ENCODE data around the gene PKP2.

Gene PKP2

DNA sequence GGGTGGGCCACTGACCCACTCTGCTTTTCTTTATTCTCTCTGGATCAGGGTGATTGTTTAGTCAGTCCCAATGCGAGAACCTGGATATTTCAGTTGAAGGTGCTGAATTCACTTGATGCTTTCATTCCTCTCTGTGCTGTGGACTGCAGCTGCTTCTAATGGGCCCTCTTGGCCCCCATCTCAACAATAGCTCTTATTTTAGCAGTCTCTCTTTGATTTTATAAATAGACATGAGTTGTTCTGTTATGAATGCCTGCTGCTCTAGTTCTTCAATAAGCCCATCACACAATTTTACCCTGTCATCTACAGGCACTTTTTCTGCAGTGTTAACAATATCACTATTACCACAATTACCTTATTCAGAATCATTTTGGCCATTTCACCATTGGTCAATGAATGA lies 86.7 kb downstream of the PKP2 start:
- Histone ChIP-seq H4K20me1 (ENCODE audit: control insufficient read depth, insufficient read depth, low read depth, low read length) (no peaks in the 10 kb centered on the region), H3K4me3 (ENCODE audit: low read length) (no peak overlapping the region), H3K4me2 (ENCODE audit: low read length) (no peak overlapping the region), H3K79me2 (ENCODE audit: control insufficient read depth, low read length) (no peaks in the 10 kb centered on the region), H3K9me2 (replicated peaks; ENCODE audit: control insufficient read depth, low read length) (no peaks in the 10 kb centered on the region), H3K27ac (ENCODE audit: low read depth, low read length) (no peak overlapping the region), H3K9me3 (ENCODE audit: control insufficient read depth, insufficient read depth, low read length) (no peaks in the 10 kb centered on the region), H3K4me1 (ENCODE audit: control insufficient read depth, low read length) (no peaks in the 10 kb centered on the region), H3F3A (ENCODE audit: control insufficient read depth, insufficient read depth) (no peaks in the 10 kb centered on the region), H3K36me3 (ENCODE audit: control insufficient read depth, low read length) (no peaks in the 10 kb centered on the region), H3K27me3 (ENCODE audit: control insufficient read depth, low read length) (peaks cover 7% of the 10 kb centered on the region; the same call in 1 of the 2 replicates)
- no peak for TF ChIP-seq EZH2phosphoT487 (IDR thresholded peaks at IDR 0.05; ENCODE audit: borderline replicate concordance, low read length)
- TF ChIP-seq, protein P1, sequence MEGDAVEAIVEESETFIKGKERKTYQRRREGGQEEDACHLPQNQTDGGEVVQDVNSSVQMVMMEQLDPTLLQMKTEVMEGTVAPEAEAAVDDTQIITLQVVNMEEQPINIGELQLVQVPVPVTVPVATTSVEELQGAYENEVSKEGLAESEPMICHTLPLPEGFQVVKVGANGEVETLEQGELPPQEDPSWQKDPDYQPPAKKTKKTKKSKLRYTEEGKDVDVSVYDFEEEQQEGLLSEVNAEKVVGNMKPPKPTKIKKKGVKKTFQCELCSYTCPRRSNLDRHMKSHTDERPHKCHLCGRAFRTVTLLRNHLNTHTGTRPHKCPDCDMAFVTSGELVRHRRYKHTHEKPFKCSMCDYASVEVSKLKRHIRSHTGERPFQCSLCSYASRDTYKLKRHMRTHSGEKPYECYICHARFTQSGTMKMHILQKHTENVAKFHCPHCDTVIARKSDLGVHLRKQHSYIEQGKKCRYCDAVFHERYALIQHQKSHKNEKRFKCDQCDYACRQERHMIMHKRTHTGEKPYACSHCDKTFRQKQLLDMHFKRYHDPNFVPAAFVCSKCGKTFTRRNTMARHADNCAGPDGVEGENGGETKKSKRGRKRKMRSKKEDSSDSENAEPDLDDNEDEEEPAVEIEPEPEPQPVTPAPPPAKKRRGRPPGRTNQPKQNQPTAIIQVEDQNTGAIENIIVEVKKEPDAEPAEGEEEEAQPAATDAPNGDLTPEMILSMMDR (IDR thresholded peaks at IDR 0.05; ENCODE audit: low read depth, low read length, poor library complexity, severe bottlenecking), result no peak

DNA sequence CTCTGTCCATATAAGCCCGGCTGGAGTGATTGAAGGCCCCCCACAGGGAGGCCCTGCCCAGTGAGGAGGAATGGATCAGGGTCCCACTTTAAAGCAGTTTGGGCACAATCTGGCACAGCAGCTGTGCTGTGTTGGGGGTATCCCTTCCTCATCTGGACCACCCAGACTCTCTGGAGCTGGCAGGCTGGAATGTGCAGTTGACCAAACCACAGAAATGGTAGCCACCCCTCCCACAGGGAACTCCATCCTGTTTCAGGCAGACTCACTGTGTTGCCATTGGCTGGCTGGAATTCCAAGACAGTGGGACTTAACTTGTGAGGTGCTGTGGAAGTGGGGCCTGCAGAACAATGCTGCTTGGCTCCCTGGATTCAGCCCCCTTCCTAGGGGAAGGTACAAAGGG lies 87.4 kb downstream of the PKP2 start:
- no peaks in the 10 kb centered on the region for H4K20me1 ChIP-seq (ENCODE audit: control insufficient read depth, insufficient read depth, low read depth, low read length)
- H3F3A ChIP-seq (ENCODE audit: control insufficient read depth, insufficient read depth), result no peaks in the 10 kb centered on the region
- peaks cover 7% of the 10 kb centered on the region; the same call in 1 of the 2 replicates for H3K27me3 ChIP-seq (ENCODE audit: control insufficient read depth, low read length)
- H3K9me2 ChIP-seq (replicated peaks; ENCODE audit: control insufficient read depth, low read length), result no peaks in the 10 kb centered on the region
- no peaks in the 10 kb centered on the region for H3K79me2 ChIP-seq (ENCODE audit: control insufficient read depth, low read length)
- H3K27ac ChIP-seq (ENCODE audit: low read depth, low read length), result no peak overlapping the region
- H3K4me2 ChIP-seq (ENCODE audit: low read length), result no peak overlapping the region
- no peaks in the 10 kb centered on the region for H3K36me3 ChIP-seq (ENCODE audit: control insufficient read depth, low read length)
- TF ChIP-seq EZH2phosphoT487 (IDR thresholded peaks at IDR 0.05; ENCODE audit: borderline replicate concordance, low read length), result no peak
- TF ChIP-seq, protein P1 (IDR thresholded peaks at IDR 0.05; ENCODE audit: low read depth, low read length, poor library complexity, severe bottlenecking), result no peak
- no peaks in the 10 kb centered on the region for H3K4me1 ChIP-seq (ENCODE audit: control insufficient read depth, low read length)
- no peak overlapping the region for H3K4me3 ChIP-seq (ENCODE audit: low read length)
- H3K9me3 ChIP-seq (ENCODE audit: control insufficient read depth, insufficient read depth, low read length), result no peaks in the 10 kb centered on the region

DNA sequence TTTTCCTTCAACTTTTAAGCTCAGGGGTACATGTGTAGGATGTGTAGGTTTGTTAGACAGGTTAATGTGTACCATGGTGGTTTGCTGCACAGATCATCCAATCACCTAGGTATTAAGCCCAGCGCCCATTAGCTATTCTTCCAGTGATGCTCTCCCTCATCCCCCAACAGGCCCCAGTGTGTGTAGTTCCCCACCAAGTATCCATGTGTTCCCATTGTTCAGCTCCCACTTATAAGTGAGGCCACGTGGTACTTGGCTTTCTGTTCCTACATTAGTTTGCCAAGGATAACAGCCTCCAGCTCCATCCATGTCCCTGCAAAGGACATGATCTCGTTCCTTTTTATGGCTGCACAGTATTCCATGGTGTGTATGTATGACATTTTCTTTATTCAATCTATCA lies 92.3 kb downstream of the PKP2 start:
- Histone ChIP-seq H3F3A (ENCODE audit: control insufficient read depth, insufficient read depth) (no peaks in the 10 kb centered on the region), H3K27ac (ENCODE audit: low read depth, low read length) (no peak overlapping the region), H4K20me1 (ENCODE audit: control insufficient read depth, insufficient read depth, low read depth, low read length) (no peaks in the 10 kb centered on the region), H3K4me3 (ENCODE audit: low read length) (no peak overlapping the region), H3K36me3 (ENCODE audit: control insufficient read depth, low read length) (no peaks in the 10 kb centered on the region), H3K27me3 (ENCODE audit: control insufficient read depth, low read length) (peaks cover 7% of the 10 kb centered on the region; the same call in 1 of the 2 replicates), H3K4me2 (ENCODE audit: low read length) (no peak overlapping the region), H3K4me1 (ENCODE audit: control insufficient read depth, low read length) (no peaks in the 10 kb centered on the region), H3K9me3 (ENCODE audit: control insufficient read depth, insufficient read depth, low read length) (no peaks in the 10 kb centered on the region), H3K79me2 (ENCODE audit: control insufficient read depth, low read length) (no peaks in the 10 kb centered on the region), H3K9me2 (replicated peaks; ENCODE audit: control insufficient read depth, low read length) (no peaks in the 10 kb centered on the region)
- TF ChIP-seq, protein P1 (IDR thresholded peaks at IDR 0.05; ENCODE audit: low read depth, low read length, poor library complexity, severe bottlenecking), result no peak
- no peak for TF ChIP-seq EZH2phosphoT487 (IDR thresholded peaks at IDR 0.05; ENCODE audit: borderline replicate concordance, low read length)
